HepG2 (cell line): ENCODE results near the gene ADCY10. TPM values are rescaled to one million over a fixed set of nuclear protein-coding genes. Genes with fewer than 3 reads are reported as not detected.

Source experiments
- AKNA ChIP-seq: sonication (generic); formaldehyde crosslinking; IDR thresholded peaks from 2 replicates; pipeline ENCODE4 v1.4.0; 2020; ENCODE audit warnings: missing genetic modification reagents, borderline replicate concordance
- KAT8 ChIP-seq: IDR thresholded peaks from 2 replicates; pipeline ENCODE4 v1.6.1; 2016; ENCODE audit warnings: missing genetic modification reagents, missing compliant biosample characterization
- NFRKB ChIP-seq: fragments of 450-650 bp; IDR thresholded peaks from 2 replicates; pipeline ENCODE4 v1.6.1; 2017
- SP1 ChIP-seq, 2 experiments: fragments of 450-650 bp in 1 of 2; sonication (generic) in 1 of 2; formaldehyde crosslinking in 1 of 2; IDR thresholded peaks; 2 replicates each; pipeline versions ENCODE4 v1.4.0 to v1.6.1; 2016 to 2020; ENCODE audit warnings: missing genetic modification reagents in 1 of 2
- ZFP36L1 ChIP-seq: sonication (generic); formaldehyde crosslinking; IDR thresholded peaks from 2 replicates; pipeline ENCODE4 v1.8.0; 2022; ENCODE audit warnings: mild to moderate bottlenecking, missing genetic modification reagents, moderate library complexity
- ZMYM4 ChIP-seq: sonication (generic); formaldehyde crosslinking; IDR thresholded peaks from 2 replicates; pipeline ENCODE4 v1.8.1; 2023; ENCODE audit warnings: mild to moderate bottlenecking, missing genetic modification reagents
- ZNF225 ChIP-seq: sonication (generic); formaldehyde crosslinking; IDR thresholded peaks from 2 replicates; pipeline ENCODE4 v1.4.0; 2020; ENCODE audit warnings: mild to moderate bottlenecking, missing genetic modification reagents
- ZNF501 ChIP-seq: sonication (generic); formaldehyde crosslinking; IDR thresholded peaks from 2 replicates; pipeline ENCODE4 v1.5.1; 2020; ENCODE audit warnings: mild to moderate bottlenecking, moderate library complexity, missing genetic modification reagents
- ZNF839 ChIP-seq: sonication (generic); formaldehyde crosslinking; IDR thresholded peaks from 2 replicates; pipeline ENCODE4 v1.4.0; 2020; ENCODE audit warnings: missing genetic modification reagents, mild to moderate bottlenecking, borderline replicate concordance
- polyA plus RNA-seq, 8 experiments: library from polyadenylated mRNA; depleted of rRNA in 3 of 8; stranded (reverse) in 7 of 8; unstranded in 1 of 8; fragments of >200 nt; fragmentation: Illumina TruSeq in 4 of 8; extraction: Trizol in 4 of 8; gene quantifications; 2 replicates each; pipeline versions ENCODE4 v1.2.1 to v1.2.3, GENCODE V29; 2011 to 2016; ENCODE audit warnings: low read depth in 4 of 8, missing spikeins in 1 of 8, mixed read lengths in 1 of 8; ENCODE audit not compliant: insufficient read depth in 1 of 8
- total RNA-seq, 5 experiments: library from RNA; depleted of rRNA; stranded (reverse); fragments of >200 nt; fragmentation: Illumina TruSeq; extraction: Trizol; gene quantifications; 2 replicates each; pipeline ENCODE4 v1.2.3, GENCODE V29; 2016; ENCODE audit warnings: low read depth in 1 of 5
- TF ChIP-seq, protein P1 (sequence below): sonication (generic); formaldehyde crosslinking; IDR thresholded peaks from 2 replicates; pipeline ENCODE4 v1.5.1; 2020; ENCODE audit warnings: mild to moderate bottlenecking, missing genetic modification reagents, moderate library complexity
- TF ChIP-seq, protein P2 (sequence below): IDR thresholded peaks from 2 replicates; pipeline ENCODE4 v1.6.1; 2018; ENCODE audit warnings: missing genetic modification reagents
- TF ChIP-seq, protein P3 (sequence below): sonication (generic); formaldehyde crosslinking; IDR thresholded peaks from 2 replicates; pipeline ENCODE4 v1.5.1; 2020; ENCODE audit warnings: mild to moderate bottlenecking, missing genetic modification reagents, borderline replicate concordance

Gene ADCY10
- total and polyA plus RNA-seq, 2 of the 13 experiments (the other 11 are each of a cell fraction or from before 2014, with no cell fraction given) = 0.02 to 0.03 TPM

- TF ChIP-seq, protein P1, sequence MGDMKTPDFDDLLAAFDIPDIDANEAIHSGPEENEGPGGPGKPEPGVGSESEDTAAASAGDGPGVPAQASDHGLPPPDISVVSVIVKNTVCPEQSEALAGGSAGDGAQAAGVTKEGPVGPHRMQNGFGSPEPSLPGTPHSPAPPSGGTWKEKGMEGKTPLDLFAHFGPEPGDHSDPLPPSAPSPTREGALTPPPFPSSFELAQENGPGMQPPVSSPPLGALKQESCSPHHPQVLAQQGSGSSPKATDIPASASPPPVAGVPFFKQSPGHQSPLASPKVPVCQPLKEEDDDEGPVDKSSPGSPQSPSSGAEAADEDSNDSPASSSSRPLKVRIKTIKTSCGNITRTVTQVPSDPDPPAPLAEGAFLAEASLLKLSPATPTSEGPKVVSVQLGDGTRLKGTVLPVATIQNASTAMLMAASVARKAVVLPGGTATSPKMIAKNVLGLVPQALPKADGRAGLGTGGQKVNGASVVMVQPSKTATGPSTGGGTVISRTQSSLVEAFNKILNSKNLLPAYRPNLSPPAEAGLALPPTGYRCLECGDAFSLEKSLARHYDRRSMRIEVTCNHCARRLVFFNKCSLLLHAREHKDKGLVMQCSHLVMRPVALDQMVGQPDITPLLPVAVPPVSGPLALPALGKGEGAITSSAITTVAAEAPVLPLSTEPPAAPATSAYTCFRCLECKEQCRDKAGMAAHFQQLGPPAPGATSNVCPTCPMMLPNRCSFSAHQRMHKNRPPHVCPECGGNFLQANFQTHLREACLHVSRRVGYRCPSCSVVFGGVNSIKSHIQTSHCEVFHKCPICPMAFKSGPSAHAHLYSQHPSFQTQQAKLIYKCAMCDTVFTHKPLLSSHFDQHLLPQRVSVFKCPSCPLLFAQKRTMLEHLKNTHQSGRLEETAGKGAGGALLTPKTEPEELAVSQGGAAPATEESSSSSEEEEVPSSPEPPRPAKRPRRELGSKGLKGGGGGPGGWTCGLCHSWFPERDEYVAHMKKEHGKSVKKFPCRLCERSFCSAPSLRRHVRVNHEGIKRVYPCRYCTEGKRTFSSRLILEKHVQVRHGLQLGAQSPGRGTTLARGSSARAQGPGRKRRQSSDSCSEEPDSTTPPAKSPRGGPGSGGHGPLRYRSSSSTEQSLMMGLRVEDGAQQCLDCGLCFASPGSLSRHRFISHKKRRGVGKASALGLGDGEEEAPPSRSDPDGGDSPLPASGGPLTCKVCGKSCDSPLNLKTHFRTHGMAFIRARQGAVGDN = peak; percentile 85
- no peak; the same call in 1 of the 2 replicates for TF ChIP-seq AKNA (CRISPR knock-in tag)
- no peak for TF ChIP-seq ZFP36L1 (CRISPR knock-in tag)
- TF ChIP-seq SP1 (IDR thresholded peaks at IDR 0.05) = no peak
- no peak for TF ChIP-seq SP1 (CRISPR knock-in tag; IDR thresholded peaks at IDR 0.05)
- TF ChIP-seq NFRKB = no peak
- TF ChIP-seq, protein P2, sequence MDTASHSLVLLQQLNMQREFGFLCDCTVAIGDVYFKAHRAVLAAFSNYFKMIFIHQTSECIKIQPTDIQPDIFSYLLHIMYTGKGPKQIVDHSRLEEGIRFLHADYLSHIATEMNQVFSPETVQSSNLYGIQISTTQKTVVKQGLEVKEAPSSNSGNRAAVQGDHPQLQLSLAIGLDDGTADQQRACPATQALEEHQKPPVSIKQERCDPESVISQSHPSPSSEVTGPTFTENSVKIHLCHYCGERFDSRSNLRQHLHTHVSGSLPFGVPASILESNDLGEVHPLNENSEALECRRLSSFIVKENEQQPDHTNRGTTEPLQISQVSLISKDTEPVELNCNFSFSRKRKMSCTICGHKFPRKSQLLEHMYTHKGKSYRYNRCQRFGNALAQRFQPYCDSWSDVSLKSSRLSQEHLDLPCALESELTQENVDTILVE = no peak
- TF ChIP-seq ZNF225 (CRISPR knock-in tag) = no peak
- TF ChIP-seq ZNF839 (CRISPR knock-in tag) = no peak
- no peak for TF ChIP-seq KAT8 (CRISPR knock-in tag)
- TF ChIP-seq, protein P3, sequence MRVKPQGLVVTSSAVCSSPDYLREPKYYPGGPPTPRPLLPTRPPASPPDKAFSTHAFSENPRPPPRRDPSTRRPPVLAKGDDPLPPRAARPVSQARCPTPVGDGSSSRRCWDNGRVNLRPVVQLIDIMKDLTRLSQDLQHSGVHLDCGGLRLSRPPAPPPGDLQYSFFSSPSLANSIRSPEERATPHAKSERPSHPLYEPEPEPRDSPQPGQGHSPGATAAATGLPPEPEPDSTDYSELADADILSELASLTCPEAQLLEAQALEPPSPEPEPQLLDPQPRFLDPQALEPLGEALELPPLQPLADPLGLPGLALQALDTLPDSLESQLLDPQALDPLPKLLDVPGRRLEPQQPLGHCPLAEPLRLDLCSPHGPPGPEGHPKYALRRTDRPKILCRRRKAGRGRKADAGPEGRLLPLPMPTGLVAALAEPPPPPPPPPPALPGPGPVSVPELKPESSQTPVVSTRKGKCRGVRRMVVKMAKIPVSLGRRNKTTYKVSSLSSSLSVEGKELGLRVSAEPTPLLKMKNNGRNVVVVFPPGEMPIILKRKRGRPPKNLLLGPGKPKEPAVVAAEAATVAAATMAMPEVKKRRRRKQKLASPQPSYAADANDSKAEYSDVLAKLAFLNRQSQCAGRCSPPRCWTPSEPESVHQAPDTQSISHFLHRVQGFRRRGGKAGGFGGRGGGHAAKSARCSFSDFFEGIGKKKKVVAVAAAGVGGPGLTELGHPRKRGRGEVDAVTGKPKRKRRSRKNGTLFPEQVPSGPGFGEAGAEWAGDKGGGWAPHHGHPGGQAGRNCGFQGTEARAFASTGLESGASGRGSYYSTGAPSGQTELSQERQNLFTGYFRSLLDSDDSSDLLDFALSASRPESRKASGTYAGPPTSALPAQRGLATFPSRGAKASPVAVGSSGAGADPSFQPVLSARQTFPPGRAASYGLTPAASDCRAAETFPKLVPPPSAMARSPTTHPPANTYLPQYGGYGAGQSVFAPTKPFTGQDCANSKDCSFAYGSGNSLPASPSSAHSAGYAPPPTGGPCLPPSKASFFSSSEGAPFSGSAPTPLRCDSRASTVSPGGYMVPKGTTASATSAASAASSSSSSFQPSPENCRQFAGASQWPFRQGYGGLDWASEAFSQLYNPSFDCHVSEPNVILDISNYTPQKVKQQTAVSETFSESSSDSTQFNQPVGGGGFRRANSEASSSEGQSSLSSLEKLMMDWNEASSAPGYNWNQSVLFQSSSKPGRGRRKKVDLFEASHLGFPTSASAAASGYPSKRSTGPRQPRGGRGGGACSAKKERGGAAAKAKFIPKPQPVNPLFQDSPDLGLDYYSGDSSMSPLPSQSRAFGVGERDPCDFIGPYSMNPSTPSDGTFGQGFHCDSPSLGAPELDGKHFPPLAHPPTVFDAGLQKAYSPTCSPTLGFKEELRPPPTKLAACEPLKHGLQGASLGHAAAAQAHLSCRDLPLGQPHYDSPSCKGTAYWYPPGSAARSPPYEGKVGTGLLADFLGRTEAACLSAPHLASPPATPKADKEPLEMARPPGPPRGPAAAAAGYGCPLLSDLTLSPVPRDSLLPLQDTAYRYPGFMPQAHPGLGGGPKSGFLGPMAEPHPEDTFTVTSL (CRISPR knock-in tag) = no peak
- no peak for TF ChIP-seq ZMYM4 (CRISPR knock-in tag)
- TF ChIP-seq ZNF501 (CRISPR knock-in tag) = peak; percentile 86; the same call in 1 of the 2 replicates
Measured at GRCh38 chr1:167935216-167936067, 21.5 kb upstream of the ADCY10 start (continued).
